LoVo (cell line): Measurements from ENCODE around the gene NDUFA5.

Experiments
- DNase-seq: peaks from one replicate; pipeline ENCODE4 v3.0.0-alpha.2; 2016; ENCODE audit warnings: low spot score

Gene NDUFA5

DNA sequence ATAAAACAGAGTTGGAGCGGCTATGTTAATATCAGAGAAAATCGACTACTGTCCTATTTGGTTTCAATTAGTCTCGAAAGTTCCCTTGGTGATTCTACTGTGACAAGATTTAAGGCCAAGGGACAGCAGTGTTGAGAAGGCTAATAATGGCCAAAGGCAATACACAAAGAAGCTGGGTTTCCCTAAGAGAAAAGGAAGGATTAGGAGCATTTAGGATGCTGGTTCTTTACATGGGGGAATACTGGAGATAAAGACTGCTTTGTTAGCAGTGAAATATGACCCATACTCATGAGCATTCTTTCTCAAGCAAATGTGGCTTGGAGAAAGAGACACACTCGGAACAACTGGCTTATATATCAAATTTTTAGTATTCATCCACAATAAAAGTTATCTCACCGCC lies 55.4 kb downstream of the NDUFA5 start:
- DNase-seq = no peak

DNA sequence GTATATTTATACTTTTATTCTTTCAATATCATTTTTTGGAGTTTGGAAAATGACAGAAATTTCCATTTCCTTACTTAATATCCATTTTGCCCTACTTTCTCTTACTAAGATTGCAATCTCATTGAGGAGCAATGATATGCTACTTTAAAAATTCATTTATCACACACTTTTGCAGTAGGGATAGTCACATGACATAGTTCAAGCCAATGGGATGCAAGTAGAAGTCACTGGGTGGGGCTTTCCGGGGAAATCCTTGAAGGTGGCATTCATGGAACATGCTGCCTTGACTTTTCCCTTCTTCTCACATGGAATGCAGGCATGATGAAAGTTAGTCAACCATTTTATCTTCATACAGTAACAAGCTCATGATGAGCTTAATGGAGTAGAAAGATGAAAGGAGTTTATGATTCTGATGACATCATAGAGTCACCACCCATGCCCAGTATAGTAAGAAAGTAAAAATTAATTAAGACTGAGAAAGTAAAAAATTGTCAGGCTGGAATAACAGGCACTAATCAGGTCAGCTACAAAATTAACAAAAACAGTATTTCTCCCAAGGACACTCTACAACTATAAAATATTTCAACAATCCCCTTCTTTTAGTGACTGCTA lies 56.6 kb downstream of the NDUFA5 start:
- no peak for DNase-seq

DNA sequence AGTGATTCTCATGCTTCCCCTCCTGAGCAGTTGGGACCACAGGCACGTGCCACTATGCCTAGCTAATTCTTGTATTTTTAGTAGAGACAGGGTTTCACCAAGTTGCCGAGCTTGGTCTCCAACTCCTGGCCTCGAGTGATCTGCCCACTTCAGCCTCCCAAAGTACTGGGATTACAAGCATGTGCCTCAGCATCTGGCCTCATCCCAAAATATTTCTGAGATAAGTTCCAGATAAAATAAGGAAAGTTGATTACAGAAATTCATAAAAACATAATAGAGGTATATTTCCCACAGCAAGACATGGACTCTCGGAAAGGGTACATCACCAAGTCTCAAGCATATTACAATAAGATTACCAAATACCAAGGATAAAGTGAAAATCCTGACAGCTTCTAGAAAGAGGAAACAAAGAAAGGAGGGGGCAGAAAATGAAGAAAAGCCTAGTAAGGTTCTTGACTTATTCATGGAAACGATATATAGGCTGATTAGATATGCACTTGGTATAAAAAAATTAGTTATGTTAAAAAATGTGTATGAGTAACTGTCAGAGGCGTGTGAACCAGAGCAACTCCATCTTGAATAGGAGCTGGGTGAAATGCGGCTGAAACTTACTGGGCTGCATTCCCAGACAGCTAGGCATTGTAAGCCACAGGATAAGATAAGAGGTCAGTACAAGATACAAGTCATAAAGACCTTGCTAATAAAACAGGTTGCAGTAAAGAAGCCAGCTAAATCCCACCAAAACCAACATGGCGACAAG lies 58.2 kb downstream of the NDUFA5 start:
- DNase-seq = no peak

DNA sequence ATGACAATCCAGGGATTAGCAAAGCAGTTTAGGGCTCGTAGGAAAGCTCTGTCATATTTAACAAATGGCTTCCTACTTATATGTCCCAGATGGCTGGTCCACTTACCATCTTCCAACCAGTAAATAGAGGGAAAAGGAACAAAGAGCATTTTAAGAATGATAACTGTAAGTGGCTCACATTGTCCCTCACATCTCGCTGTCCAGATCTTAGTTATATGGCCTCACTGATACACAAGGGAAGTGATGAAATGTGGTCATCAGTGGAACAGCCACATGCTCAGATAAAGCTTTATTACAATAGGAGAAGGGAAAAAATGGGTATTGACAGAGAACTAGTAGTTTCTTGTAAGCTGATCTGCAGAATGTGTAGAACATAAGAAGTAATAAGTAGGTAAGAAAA lies 59.0 kb downstream of the NDUFA5 start:
- DNase-seq = no peak

DNA sequence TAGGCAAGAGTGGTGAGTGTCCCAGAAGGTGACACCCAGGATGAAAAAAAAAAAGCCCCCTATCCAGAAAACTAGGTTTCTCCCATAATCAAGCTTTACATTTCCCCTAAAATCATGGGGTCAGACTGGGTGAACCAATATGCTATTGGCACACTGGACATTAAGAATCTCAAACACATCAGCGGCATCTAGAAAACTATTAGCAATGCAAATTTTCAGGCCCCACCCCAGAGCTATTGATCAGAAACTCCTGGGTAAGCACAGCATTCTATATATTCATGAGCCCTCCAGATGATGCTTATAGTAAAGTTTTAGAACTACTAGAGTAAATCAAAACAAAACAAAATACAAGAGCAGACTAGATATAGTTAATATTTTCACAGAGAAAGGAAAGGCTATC lies 59.6 kb downstream of the NDUFA5 start:
- no peak for DNase-seq

DNA sequence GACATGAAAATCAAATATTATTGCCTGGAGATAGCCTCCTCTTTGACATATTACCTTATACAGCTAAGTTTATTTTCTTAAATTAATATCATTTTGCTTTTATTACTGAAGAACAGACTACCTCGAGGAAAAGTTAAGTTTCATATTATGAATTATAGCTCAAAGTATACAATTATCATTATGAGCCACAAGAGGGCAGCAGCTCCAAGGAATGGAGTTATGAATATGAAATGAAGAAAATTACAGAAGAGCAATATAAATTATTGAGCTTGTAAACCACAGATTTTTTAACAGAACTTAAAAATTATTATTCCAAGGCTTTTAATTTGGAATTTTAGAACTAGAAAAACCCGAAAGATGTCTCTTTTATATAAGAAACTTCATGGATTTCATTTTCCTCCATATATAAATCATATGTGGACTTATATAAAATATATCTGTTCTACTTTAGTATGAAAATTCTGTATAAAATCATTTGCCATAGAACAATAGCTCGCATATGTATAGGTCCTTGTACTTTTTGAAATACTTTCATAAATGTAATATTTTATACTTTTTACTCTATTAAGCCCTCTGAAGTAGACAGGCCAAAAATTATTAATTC lies 63.3 kb downstream of the NDUFA5 start:
- DNase-seq = peak; percentile 65

DNA sequence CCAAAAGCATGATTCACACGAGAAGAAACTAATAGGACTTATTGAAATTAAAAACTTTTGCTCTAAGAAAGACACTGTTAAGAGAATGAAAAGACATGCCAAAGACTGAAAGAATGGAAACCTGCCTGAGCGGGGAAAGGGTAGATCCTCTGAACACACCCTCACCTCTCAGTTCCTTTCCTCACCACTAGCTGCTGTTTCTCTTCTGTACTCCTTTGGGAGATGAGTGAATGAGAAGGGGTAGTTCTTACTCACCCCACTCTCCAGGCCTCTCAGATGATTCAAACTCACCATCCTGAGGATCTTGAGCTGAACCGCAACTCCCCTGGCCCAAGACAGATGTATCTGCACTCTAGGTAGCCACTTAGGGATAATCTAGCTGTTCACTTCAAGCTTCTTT lies 65.1 kb downstream of the NDUFA5 start:
- no peak for DNase-seq
